HepG2 (cell line): ENCODE data around the gene HMCN1.

Experiments used
- KDM1A ChIP-seq: IDR thresholded peaks from 2 replicates; pipeline ENCODE4 v1.6.1; 2016; ENCODE audit warnings: missing compliant biosample characterization
- KLF9 ChIP-seq: IDR thresholded peaks from 2 replicates; pipeline ENCODE4 v1.6.1; 2016; ENCODE audit warnings: low read depth
- MATR3 ChIP-seq: sonication (generic); formaldehyde crosslinking; IDR thresholded peaks from 2 replicates; pipeline ENCODE4 v1.4.0; 2020; ENCODE audit warnings: missing genetic modification reagents
- NR1H2 ChIP-seq: sonication (generic); formaldehyde crosslinking; IDR thresholded peaks from 2 replicates; pipeline ENCODE4 v1.8.1; 2022; ENCODE audit warnings: low read depth, missing genetic modification reagents, borderline replicate concordance
- POLR2A ChIP-seq, 2 experiments: IDR thresholded peaks; 2 replicates each; pipeline ENCODE4 v1.6.1; 2011; ENCODE audit warnings: low read depth in 2 of 2, low read length in 2 of 2, mild to moderate bottlenecking in 1 of 2, moderate library complexity in 1 of 2; ENCODE audit not compliant: insufficient read depth in 1 of 2
- RXRA ChIP-seq: sonication (generic); formaldehyde crosslinking; IDR thresholded peaks from 2 replicates; pipeline ENCODE4 v1.5.1; 2020; ENCODE audit warnings: missing genetic modification reagents
- ZFX ChIP-seq: sonication (generic); formaldehyde crosslinking; IDR thresholded peaks from 2 replicates; pipeline ENCODE4 v1.4.0; 2020; ENCODE audit warnings: mild to moderate bottlenecking, low read depth, missing genetic modification reagents, moderate library complexity
- TF ChIP-seq, protein P1 (sequence below): sonication (generic); formaldehyde crosslinking; IDR thresholded peaks from 2 replicates; pipeline ENCODE4 v1.5.0; 2020; ENCODE audit warnings: mild to moderate bottlenecking, missing genetic modification reagents, moderate library complexity
- TF ChIP-seq, protein P2 (sequence below): sonication (generic); formaldehyde crosslinking; IDR thresholded peaks from 2 replicates; pipeline ENCODE4 v1.8.0; 2022; ENCODE audit warnings: mild to moderate bottlenecking, missing genetic modification reagents; ENCODE audit not compliant: insufficient replicate concordance
- TF ChIP-seq, protein P3 (sequence below): sonication (generic); formaldehyde crosslinking; IDR thresholded peaks from 2 replicates; pipeline ENCODE4 v1.9.0; 2022; ENCODE audit warnings: missing genetic modification reagents, mild to moderate bottlenecking, borderline replicate concordance
- TF ChIP-seq, protein P4 (sequence below): sonication (generic); formaldehyde crosslinking; IDR thresholded peaks from 2 replicates; pipeline ENCODE4 v1.4.0; 2020; ENCODE audit warnings: missing genetic modification reagents
- TF ChIP-seq, protein P5 (sequence below): sonication (generic); formaldehyde crosslinking; IDR thresholded peaks from 2 replicates; pipeline ENCODE4 v1.4.0; 2020; ENCODE audit warnings: low read depth, mild to moderate bottlenecking, missing genetic modification reagents

DNA sequence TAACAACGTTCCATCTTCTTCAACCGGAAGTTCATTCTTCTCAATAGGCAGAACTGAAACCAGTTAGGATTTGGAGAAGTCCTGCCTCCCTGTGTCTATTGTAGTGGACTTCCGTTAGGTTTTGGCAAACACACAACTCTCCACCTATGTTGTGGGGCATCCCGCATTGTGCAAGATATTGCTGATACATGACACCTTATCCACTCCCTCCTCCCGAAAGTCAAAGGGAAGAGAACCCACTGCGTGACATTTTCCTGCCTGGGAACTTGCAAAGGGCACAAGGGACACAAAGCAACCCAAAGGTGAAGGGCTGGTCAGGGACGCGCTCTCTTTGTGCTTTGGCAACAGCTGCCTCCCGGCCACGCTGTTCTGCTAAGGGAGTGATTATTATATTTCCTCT, 476.1 kb downstream of the HMCN1 start:
- TF ChIP-seq, protein P1, sequence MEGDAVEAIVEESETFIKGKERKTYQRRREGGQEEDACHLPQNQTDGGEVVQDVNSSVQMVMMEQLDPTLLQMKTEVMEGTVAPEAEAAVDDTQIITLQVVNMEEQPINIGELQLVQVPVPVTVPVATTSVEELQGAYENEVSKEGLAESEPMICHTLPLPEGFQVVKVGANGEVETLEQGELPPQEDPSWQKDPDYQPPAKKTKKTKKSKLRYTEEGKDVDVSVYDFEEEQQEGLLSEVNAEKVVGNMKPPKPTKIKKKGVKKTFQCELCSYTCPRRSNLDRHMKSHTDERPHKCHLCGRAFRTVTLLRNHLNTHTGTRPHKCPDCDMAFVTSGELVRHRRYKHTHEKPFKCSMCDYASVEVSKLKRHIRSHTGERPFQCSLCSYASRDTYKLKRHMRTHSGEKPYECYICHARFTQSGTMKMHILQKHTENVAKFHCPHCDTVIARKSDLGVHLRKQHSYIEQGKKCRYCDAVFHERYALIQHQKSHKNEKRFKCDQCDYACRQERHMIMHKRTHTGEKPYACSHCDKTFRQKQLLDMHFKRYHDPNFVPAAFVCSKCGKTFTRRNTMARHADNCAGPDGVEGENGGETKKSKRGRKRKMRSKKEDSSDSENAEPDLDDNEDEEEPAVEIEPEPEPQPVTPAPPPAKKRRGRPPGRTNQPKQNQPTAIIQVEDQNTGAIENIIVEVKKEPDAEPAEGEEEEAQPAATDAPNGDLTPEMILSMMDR (CRISPR knock-in tag) = no peak
- TF ChIP-seq POLR2A (IDR thresholded peaks at IDR 0.05; ENCODE audit: insufficient read depth in 1 of 2, low read depth in 2 of 2, low read length in 2 of 2) = no peak
- TF ChIP-seq, protein P2, sequence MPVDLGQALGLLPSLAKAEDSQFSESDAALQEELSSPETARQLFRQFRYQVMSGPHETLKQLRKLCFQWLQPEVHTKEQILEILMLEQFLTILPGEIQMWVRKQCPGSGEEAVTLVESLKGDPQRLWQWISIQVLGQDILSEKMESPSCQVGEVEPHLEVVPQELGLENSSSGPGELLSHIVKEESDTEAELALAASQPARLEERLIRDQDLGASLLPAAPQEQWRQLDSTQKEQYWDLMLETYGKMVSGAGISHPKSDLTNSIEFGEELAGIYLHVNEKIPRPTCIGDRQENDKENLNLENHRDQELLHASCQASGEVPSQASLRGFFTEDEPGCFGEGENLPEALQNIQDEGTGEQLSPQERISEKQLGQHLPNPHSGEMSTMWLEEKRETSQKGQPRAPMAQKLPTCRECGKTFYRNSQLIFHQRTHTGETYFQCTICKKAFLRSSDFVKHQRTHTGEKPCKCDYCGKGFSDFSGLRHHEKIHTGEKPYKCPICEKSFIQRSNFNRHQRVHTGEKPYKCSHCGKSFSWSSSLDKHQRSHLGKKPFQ (CRISPR knock-in tag) = no peak
- no peak for TF ChIP-seq ZFX
- TF ChIP-seq, protein P3, sequence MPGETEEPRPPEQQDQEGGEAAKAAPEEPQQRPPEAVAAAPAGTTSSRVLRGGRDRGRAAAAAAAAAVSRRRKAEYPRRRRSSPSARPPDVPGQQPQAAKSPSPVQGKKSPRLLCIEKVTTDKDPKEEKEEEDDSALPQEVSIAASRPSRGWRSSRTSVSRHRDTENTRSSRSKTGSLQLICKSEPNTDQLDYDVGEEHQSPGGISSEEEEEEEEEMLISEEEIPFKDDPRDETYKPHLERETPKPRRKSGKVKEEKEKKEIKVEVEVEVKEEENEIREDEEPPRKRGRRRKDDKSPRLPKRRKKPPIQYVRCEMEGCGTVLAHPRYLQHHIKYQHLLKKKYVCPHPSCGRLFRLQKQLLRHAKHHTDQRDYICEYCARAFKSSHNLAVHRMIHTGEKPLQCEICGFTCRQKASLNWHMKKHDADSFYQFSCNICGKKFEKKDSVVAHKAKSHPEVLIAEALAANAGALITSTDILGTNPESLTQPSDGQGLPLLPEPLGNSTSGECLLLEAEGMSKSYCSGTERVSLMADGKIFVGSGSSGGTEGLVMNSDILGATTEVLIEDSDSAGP (CRISPR knock-in tag) = no peak
- TF ChIP-seq KDM1A = no peak
- TF ChIP-seq MATR3 (CRISPR knock-in tag) = no peak
- no peak for TF ChIP-seq NR1H2
- TF ChIP-seq KLF9 (CRISPR knock-in tag) = no peak
- TF ChIP-seq, protein P4, sequence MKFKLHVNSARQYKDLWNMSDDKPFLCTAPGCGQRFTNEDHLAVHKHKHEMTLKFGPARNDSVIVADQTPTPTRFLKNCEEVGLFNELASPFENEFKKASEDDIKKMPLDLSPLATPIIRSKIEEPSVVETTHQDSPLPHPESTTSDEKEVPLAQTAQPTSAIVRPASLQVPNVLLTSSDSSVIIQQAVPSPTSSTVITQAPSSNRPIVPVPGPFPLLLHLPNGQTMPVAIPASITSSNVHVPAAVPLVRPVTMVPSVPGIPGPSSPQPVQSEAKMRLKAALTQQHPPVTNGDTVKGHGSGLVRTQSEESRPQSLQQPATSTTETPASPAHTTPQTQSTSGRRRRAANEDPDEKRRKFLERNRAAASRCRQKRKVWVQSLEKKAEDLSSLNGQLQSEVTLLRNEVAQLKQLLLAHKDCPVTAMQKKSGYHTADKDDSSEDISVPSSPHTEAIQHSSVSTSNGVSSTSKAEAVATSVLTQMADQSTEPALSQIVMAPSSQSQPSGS = no peak
- TF ChIP-seq, protein P5, sequence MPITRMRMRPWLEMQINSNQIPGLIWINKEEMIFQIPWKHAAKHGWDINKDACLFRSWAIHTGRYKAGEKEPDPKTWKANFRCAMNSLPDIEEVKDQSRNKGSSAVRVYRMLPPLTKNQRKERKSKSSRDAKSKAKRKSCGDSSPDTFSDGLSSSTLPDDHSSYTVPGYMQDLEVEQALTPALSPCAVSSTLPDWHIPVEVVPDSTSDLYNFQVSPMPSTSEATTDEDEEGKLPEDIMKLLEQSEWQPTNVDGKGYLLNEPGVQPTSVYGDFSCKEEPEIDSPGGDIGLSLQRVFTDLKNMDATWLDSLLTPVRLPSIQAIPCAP (CRISPR knock-in tag) = no peak
- TF ChIP-seq RXRA = no peak
